Measurements from ENCODE around the gene RLIM.
"Not testable (repeated sequence)": the region's sequence is repeated elsewhere in the genome, so short reads cannot be mapped to it uniquely, and the experiment has no call there.

Gene RLIM

GRCh38 chrX:74614093-74614909 lies at the start of gene RLIM:
RLIM (minus strand) TSS chrX:74614624; CDS start chrX:74595977, 18,647 bp downstream.
- TF ChIP-seq CTCF (IDR thresholded peaks at IDR 0.05), result peak; percentile 16
- Histone ChIP-seq H3K4me3 (ENCODE audit: low read depth in 1 of 2, low read length in 1 of 2) (peak within 1 kb of the TSS; percentile 71 to 82), H3K9me3 (no peaks in the 10 kb centered on the region), H3K27me3 (no peaks in the 10 kb centered on the region), H3K36me3 (no peaks in the 10 kb centered on the region), H3K4me1 (ENCODE audit: control insufficient read depth in 1 of 2, insufficient read depth in 1 of 2, low read depth in 1 of 2, low read length in 1 of 2) (peaks cover 7 to 19% of the 10 kb centered on the region in 2 experiments), H3K27ac (peak within 1 kb of the TSS; percentile 97)

- H3K27me3 ChIP-seq, result no peaks in the 10 kb centered on the region
- no peak overlapping the region for H3K4me3 ChIP-seq (ENCODE audit: low read depth in 1 of 2, low read length in 1 of 2)
- H3K4me1 ChIP-seq (ENCODE audit: control insufficient read depth in 1 of 2, insufficient read depth in 1 of 2, low read depth in 1 of 2, low read length in 1 of 2), result no peaks in the 10 kb centered on the region
- no peak overlapping the region for H3K27ac ChIP-seq
- H3K9me3 ChIP-seq, result no peaks in the 10 kb centered on the region
- no peaks in the 10 kb centered on the region for H3K36me3 ChIP-seq
- TF ChIP-seq CTCF (IDR thresholded peaks at IDR 0.05), result no peak
Observed at GRCh38 chrX:74656079-74656745, 41.8 kb upstream of the RLIM start.

- not testable (repeated sequence) for H3K27me3 ChIP-seq; H3K36me3 ChIP-seq; H3K27ac ChIP-seq; H3K9me3 ChIP-seq; H3K4me1 ChIP-seq (ENCODE audit: control insufficient read depth in 1 of 2, insufficient read depth in 1 of 2, low read depth in 1 of 2, low read length in 1 of 2); H3K4me3 ChIP-seq (ENCODE audit: low read depth in 1 of 2, low read length in 1 of 2)
Observed at GRCh38 chrX:74654953-74655352, 40.5 kb upstream of the RLIM start.

- Histone ChIP-seq H3K9me3 (no peaks in the 10 kb centered on the region), H3K4me3 (ENCODE audit: low read depth in 1 of 2, low read length in 1 of 2) (no peak overlapping the region), H3K4me1 (ENCODE audit: control insufficient read depth in 1 of 2, insufficient read depth in 1 of 2, low read depth in 1 of 2, low read length in 1 of 2) (no peaks in the 10 kb centered on the region), H3K27ac (no peak overlapping the region), H3K36me3 (no peaks in the 10 kb centered on the region), H3K27me3 (no peaks in the 10 kb centered on the region)
- no peak for TF ChIP-seq CTCF (IDR thresholded peaks at IDR 0.05)
Observed at GRCh38 chrX:74636749-74637314, 22.4 kb upstream of the RLIM start.

GRCh38 chrX:74613370-74614092 lies 893 bp downstream of the RLIM start:
- Histone ChIP-seq H3K9me3 (no peaks in the 10 kb centered on the region), H3K27ac (peak overlapping the region; percentile 97), H3K4me1 (ENCODE audit: control insufficient read depth in 1 of 2, insufficient read depth in 1 of 2, low read depth in 1 of 2, low read length in 1 of 2) (peaks cover 7 to 19% of the 10 kb centered on the region in 2 experiments), H3K36me3 (no peaks in the 10 kb centered on the region), H3K4me3 (ENCODE audit: low read depth in 1 of 2, low read length in 1 of 2) (peak overlapping the region; percentile 71 to 82), H3K27me3 (no peaks in the 10 kb centered on the region)
- no peak for TF ChIP-seq CTCF (IDR thresholded peaks at IDR 0.05)

All from neutrophil (primary cell).